GM21529 (cell line): ENCODE measurements around the gene LENG9.

Source experiments
- ATAC-seq: cut with Tn5 transposase; IDR thresholded peaks from one replicate; pipeline ENCODE4 v1.9.1; 2021; ENCODE audit not compliant: unreplicated experiment

Gene LENG9

GRCh38 chr19:54422136-54422535 lies 41.4 kb downstream of the LENG9 start:
- no peak for ATAC-seq

- no peak for ATAC-seq
Measured at GRCh38 chr19:54421521-54421920, 42.1 kb downstream of the LENG9 start.

GRCh38 chr19:54421169-54421516 lies 42.4 kb downstream of the LENG9 start:
- ATAC-seq = no peak

GRCh38 chr19:54420383-54421168 lies 43.0 kb downstream of the LENG9 start:
- ATAC-seq = no peak

GRCh38 chr19:54420068-54420382 lies 43.6 kb downstream of the LENG9 start:
- ATAC-seq = no peak

- ATAC-seq = no peak
Measured at GRCh38 chr19:54418930-54419800, 44.4 kb downstream of the LENG9 start.

GRCh38 chr19:54418030-54418929 lies 45.3 kb downstream of the LENG9 start:
- no peak for ATAC-seq

GRCh38 chr19:54416695-54417491 lies 46.7 kb downstream of the LENG9 start:
- ATAC-seq = no peak

- no peak for ATAC-seq
Measured at GRCh38 chr19:54415901-54416673, 47.5 kb downstream of the LENG9 start.

- ATAC-seq = no peak
Measured at GRCh38 chr19:54415208-54415900, 48.2 kb downstream of the LENG9 start, which contains the start of gene TTYH1. Gene TTYH1, plus strand, starts transcription at chr19:54415464. Its CDS starts 89 bp downstream, at chr19:54415553.

GRCh38 chr19:54414156-54414555 lies 49.4 kb downstream of the LENG9 start:
- ATAC-seq = no peak

- no peak for ATAC-seq
Measured at GRCh38 chr19:54412877-54413276, 50.7 kb downstream of the LENG9 start.
